Calu3 (cell line): ENCODE results near the gene SLC17A3. TPM values are rescaled to one million over a fixed set of nuclear protein-coding genes. Genes with fewer than 3 reads are reported as not detected.

ENCODE experiments used
- BruUV-seq: library from RNA; stranded (reverse); fragments of 400-500 nt; replicated peaks from 2 replicates; lab custom pipeline; 2021; lab: Mats Ljungman, UMichigan
- CTCF ChIA-PET: fragments of 300-600 bp; sonication (Branson Sonifier 250); formaldehyde crosslinking; loops from one replicate; lab custom pipeline; 2022; ENCODE audit warnings: antibody characterized with exemption; lab: Charles Lee
- DNase-seq: peaks from one replicate; pipeline ENCODE4 v3.0.0; 2022
- H3K27ac Mint-ChIP-seq: one replicate; pipeline ENCODE4 v1.8.0; 2022; ENCODE audit warnings: mixed read lengths; ENCODE audit not compliant: unreplicated experiment
- H3K27me3 Mint-ChIP-seq: one replicate; pipeline ENCODE4 v1.8.0; 2022; ENCODE audit warnings: mixed read lengths; ENCODE audit not compliant: unreplicated experiment
- H3K36me3 Mint-ChIP-seq: one replicate; pipeline ENCODE4 v1.8.0; 2022; ENCODE audit warnings: mild to moderate bottlenecking, moderate library complexity, mixed read lengths; ENCODE audit not compliant: insufficient read depth, unreplicated experiment
- H3K4me1 Mint-ChIP-seq: one replicate; pipeline ENCODE4 v1.8.0; 2022; ENCODE audit warnings: mild to moderate bottlenecking, low read depth, mixed read lengths; ENCODE audit not compliant: unreplicated experiment
- H3K4me3 Mint-ChIP-seq: one replicate; pipeline ENCODE4 v1.8.0; 2022; ENCODE audit warnings: mild to moderate bottlenecking, low read depth, moderate library complexity, mixed read lengths; ENCODE audit not compliant: unreplicated experiment
- H3K9me3 Mint-ChIP-seq: one replicate; pipeline ENCODE4 v1.8.0; 2022; ENCODE audit warnings: low read depth, mixed read lengths; ENCODE audit not compliant: unreplicated experiment
- intact Hi-C: fragments of 100-400 bp; cut with micrococcal nuclease; formaldehyde crosslinking; loops from one replicate; pipeline ENCODE4 v1.10.0; 2022; ENCODE audit not compliant: unreplicated experiment
- total RNA-seq: library from RNA; stranded (reverse); gene quantifications from 2 replicates; pipeline ENCODE4 v1.2.3, GENCODE V29; 2022
- TF ChIP-seq, protein P1 (sequence below): fragments of 200-600 bp; IDR thresholded peaks from one replicate; pipeline ENCODE4 v1.8.0; 2022; ENCODE audit warnings: antibody characterized with exemption; ENCODE audit not compliant: unreplicated experiment

Gene SLC17A3
- total RNA-seq, 1 experiment from 2014 or later: not detected

DNA sequence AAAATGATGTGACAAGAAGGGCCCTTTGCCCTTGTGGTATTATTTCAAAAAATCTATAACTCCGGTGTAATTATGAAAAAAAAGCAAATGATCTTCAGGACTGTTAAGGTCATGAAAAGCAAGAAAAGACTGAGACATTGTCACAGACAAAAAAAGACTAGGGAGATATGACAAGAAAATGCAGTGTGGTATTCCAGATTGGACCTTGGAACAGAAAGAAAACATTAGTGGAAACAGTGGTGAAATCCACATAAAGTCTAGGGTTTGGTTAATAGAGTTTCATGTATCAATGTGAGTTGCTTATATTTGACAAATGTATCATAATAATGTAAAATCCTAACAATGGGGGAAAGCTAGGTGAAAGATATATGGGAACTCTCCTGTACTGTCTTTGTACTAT is 26.8 kb upstream of the SLC17A3 start:
- CTCF ChIA-PET: interaction anchor here (2.6 kb wide), 1 partner anchor 8 kb away, joined by 15 read pairs; no protein-coding TSS in a partner anchor
- H3K4me3 Mint-ChIP-seq: no peak overlapping the region

DNA sequence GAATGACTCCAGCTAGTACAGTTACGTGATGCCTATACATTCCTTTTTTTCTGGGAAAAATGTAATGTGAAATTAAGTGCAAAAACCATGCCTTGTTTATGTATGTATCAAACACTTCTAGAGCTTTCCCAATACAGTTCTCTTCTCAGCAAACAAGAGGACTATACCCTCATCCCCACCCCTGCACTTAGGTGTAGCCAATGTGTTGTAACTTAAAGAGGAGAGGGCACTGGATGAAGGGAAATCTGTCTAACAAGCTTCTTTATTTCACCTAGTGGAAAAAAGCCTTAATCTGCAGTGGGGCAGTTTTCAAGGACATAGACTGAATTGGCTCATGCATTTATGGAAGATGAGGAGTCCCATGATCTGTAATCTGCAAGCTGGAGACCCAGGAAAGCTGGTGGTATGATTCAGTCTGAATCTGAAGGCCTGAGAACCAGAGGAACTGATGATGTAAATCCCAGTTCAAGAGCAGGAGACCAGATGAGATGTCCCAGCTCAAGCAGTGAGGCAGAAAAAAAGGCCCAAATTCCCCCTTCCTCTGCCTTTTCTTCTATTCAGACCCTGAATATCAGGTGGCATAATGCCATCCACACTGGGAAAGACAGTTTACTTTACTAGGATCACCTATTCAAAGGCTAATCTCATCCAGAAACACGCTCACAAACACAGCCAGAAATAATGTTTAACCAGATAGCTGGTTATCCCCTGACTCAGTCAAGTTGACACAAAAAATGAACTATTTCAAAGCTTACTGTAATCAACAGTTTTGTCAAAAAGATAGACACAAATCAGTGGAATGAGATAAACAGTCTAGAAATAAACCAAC is 25.8 kb upstream of the SLC17A3 start:
- H3K9me3 Mint-ChIP-seq: no peaks in the 10 kb centered on the region
- peaks cover 30% of the 10 kb centered on the region for H3K4me1 Mint-ChIP-seq
- CTCF ChIA-PET: interaction anchor here (0.5 to 2.6 kb wide), 9 partner anchors 9 to 1361 kb away, joined by 3 to 15 read pairs (median 5); partner anchors contain the start of gene CARMIL1
- TF ChIP-seq, protein P1, sequence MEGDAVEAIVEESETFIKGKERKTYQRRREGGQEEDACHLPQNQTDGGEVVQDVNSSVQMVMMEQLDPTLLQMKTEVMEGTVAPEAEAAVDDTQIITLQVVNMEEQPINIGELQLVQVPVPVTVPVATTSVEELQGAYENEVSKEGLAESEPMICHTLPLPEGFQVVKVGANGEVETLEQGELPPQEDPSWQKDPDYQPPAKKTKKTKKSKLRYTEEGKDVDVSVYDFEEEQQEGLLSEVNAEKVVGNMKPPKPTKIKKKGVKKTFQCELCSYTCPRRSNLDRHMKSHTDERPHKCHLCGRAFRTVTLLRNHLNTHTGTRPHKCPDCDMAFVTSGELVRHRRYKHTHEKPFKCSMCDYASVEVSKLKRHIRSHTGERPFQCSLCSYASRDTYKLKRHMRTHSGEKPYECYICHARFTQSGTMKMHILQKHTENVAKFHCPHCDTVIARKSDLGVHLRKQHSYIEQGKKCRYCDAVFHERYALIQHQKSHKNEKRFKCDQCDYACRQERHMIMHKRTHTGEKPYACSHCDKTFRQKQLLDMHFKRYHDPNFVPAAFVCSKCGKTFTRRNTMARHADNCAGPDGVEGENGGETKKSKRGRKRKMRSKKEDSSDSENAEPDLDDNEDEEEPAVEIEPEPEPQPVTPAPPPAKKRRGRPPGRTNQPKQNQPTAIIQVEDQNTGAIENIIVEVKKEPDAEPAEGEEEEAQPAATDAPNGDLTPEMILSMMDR: no peak
- intact Hi-C loops: loop anchor here (5.0 to 10.0 kb wide), 2 partner anchors 43 to 295 kb away; no protein-coding TSS in a partner anchor
- no peaks in the 10 kb centered on the region for H3K27me3 Mint-ChIP-seq
- DNase-seq: peak; percentile 11
- no peak overlapping the region for H3K4me3 Mint-ChIP-seq
- BruUV-seq: no TSS peak
- H3K27ac Mint-ChIP-seq: peak overlapping the region; percentile 63
- no peaks in the 10 kb centered on the region for H3K36me3 Mint-ChIP-seq

More for the DNA sequence above, 26.8 kb upstream of the SLC17A3 start:
- intact Hi-C loops: loop anchor here (5.0 kb wide), 1 partner anchor 41 kb away; no protein-coding TSS in a partner anchor
- Mint-ChIP-seq H3K27me3 (no peaks in the 10 kb centered on the region), H3K4me1 (peaks cover 30% of the 10 kb centered on the region), H3K27ac (peak overlapping the region; percentile 63), H3K36me3 (no peaks in the 10 kb centered on the region), H3K9me3 (no peaks in the 10 kb centered on the region)
- BruUV-seq: no TSS peak
- no peak for DNase-seq
- TF ChIP-seq, protein P1: no peak

DNA sequence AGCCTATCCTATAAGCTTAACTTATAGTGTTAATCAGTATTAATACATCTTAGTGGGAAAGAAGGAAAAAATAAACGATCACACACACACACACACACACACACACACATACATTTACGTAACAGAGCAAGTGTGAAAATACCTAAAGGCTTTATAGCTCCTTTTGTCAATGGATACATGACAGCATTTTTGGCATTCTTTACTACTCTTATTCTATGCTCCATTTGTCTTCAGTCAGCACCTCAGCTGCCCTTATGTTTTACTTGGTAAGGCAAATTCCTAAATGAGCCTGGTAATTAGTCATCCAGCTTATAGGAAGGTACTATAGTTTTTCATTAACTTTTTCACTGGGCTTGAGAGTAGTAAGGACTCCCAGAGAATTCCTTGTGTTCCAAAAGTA is 25.1 kb upstream of the SLC17A3 start:
- Mint-ChIP-seq H3K9me3 (no peaks in the 10 kb centered on the region), H3K36me3 (no peaks in the 10 kb centered on the region), H3K27me3 (no peaks in the 10 kb centered on the region), H3K27ac (peak overlapping the region; percentile 63), H3K4me3 (peak overlapping the region; percentile 21), H3K4me1 (peaks cover 30% of the 10 kb centered on the region)
- no peak for DNase-seq
- CTCF ChIA-PET: interaction anchor here (0.6 to 2.6 kb wide), 10 partner anchors 9 to 706 kb away, joined by 3 to 15 read pairs (median 4); partner anchors contain the start of gene CARMIL1
- intact Hi-C loops: loop anchor here (10.0 kb wide), 1 partner anchor 294 kb away; no protein-coding TSS in a partner anchor
- no TSS peak for BruUV-seq
- TF ChIP-seq, protein P1: no peak

DNA sequence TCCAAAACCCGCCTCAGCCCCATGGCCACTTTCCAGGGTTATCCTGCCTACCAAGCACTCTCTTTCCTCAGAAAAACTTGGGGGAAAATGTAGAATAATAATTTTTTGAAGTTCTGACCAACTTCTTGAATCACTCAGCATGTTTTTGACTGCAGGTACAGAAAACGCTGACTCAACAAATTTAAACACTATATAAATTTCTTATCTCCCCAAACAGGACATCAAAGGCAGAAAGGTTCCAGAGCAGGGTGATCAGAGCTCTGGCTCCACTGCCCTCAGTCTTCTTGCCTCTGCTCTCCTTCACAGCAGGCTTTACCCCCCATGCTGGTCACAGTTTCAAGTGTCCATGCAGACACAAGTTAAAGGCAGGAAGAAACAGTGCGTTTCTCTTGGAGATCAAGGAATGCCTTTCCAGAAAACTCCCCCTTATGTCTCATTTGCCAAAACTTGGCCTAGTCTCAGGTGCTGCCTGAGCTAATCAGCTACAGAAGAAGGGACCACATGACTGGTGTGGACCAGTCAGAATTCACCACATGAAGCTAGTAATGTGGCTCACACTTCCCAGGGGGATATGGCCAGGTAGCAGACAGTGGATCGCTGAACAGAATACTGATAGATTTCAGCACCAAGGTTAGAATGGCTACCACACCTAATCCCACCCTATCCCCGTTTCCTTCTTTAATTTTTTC is 24.4 kb upstream of the SLC17A3 start:
- no peak for DNase-seq
- no peak overlapping the region for H3K4me3 Mint-ChIP-seq
- BruUV-seq: no TSS peak
- intact Hi-C loops: loop anchor here (10.0 kb wide), 1 partner anchor 294 kb away; no protein-coding TSS in a partner anchor
- H3K27ac Mint-ChIP-seq: peak overlapping the region; percentile 63
- H3K27me3 Mint-ChIP-seq: no peaks in the 10 kb centered on the region
- H3K36me3 Mint-ChIP-seq: no peaks in the 10 kb centered on the region
- TF ChIP-seq, protein P1: no peak
- H3K4me1 Mint-ChIP-seq: peaks cover 30% of the 10 kb centered on the region
- H3K9me3 Mint-ChIP-seq: no peaks in the 10 kb centered on the region
- CTCF ChIA-PET: interaction anchor here (0.6 to 2.6 kb wide), 9 partner anchors 8 to 705 kb away, joined by 3 to 15 read pairs (median 5); partner anchors contain the start of gene CARMIL1
